IMR-90 (cell line): ENCODE results near the gene RBM8A. TPM values are rescaled to one million over a fixed set of nuclear protein-coding genes. Genes with fewer than 3 reads are reported as not detected.

Source experiments
- ATAC-seq: fragments of 200-7000 bp; cut with Tn5 transposase; 2 replicates; pipeline ENCODE4 v1.9.1; 2020; ENCODE audit warnings: low read depth, mild to moderate bottlenecking, moderate library complexity
- BruUV-seq: library from RNA; stranded (reverse); fragments of 400-500 nt; replicated peaks from 2 replicates; lab custom pipeline; 2021; lab: Mats Ljungman, UMichigan
- CTCF ChIA-PET: fragments of 300-600 bp; formaldehyde crosslinking; extraction: SDS; loops from one replicate; lab custom pipeline; 2021; ENCODE audit warnings: antibody characterized with exemption; lab: Yijun Ruan, JAX
- POLR2A ChIA-PET: fragments of 300-600 bp; sonication (Branson Sonifier 250); formaldehyde crosslinking; loops from one replicate; lab custom pipeline; 2022; ENCODE audit warnings: antibody characterized with exemption; ENCODE audit not compliant: unreplicated experiment; lab: Charles Lee
- DNase-seq: peaks from one replicate; pipeline ENCODE4 v3.0.0; 2013
- H2AFZ ChIP-seq: replicated peaks from 2 replicates; pipeline ENCODE3; 2013; ENCODE audit warnings: low read length, mild to moderate bottlenecking; ENCODE audit not compliant: poor library complexity
- H2AK5ac ChIP-seq: 2 replicates; pipeline ENCODE4 v1.6.1; 2013; ENCODE audit warnings: low read depth, low read length, inconsistent platforms
- H2AK9ac ChIP-seq: replicated peaks from 2 replicates; pipeline ENCODE3; 2013; ENCODE audit warnings: mild to moderate bottlenecking, low read depth, low read length, moderate library complexity; ENCODE audit not compliant: poor library complexity
- H2BK120ac ChIP-seq: 2 replicates; pipeline ENCODE4 v1.6.1; 2013; ENCODE audit warnings: low read depth, low read length, inconsistent platforms
- H2BK15ac ChIP-seq: 3 replicates; pipeline ENCODE4 v1.6.1; 2013; ENCODE audit warnings: low read depth, low read length, inconsistent platforms
- H2BK20ac ChIP-seq: 2 replicates; pipeline ENCODE4 v1.6.1; 2013; ENCODE audit warnings: low read depth, mild to moderate bottlenecking, inconsistent platforms, low read length, moderate library complexity
- H2BK5ac ChIP-seq: 2 replicates; pipeline ENCODE4 v1.6.1; 2013; ENCODE audit warnings: mild to moderate bottlenecking, low read depth, low read length, inconsistent platforms; ENCODE audit not compliant: poor library complexity, severe bottlenecking
- H3K14ac ChIP-seq: replicated peaks from 2 replicates; pipeline ENCODE4 v1.6.1; 2013; ENCODE audit warnings: low read depth, low read length, inconsistent platforms
- H3K18ac ChIP-seq: 2 replicates; pipeline ENCODE4 v1.6.1; 2013; ENCODE audit warnings: low read depth, low read length, control low read depth
- H3K23ac ChIP-seq: 2 replicates; pipeline ENCODE4 v1.6.1; 2013; ENCODE audit warnings: low read depth, low read length, inconsistent platforms
- H3K27ac ChIP-seq: 2 replicates; pipeline ENCODE4 v1.5.1; 2013; ENCODE audit warnings: mild to moderate bottlenecking, control low read depth, low read length; ENCODE audit not compliant: insufficient read depth
- H3K27me3 ChIP-seq: 2 replicates; pipeline ENCODE4 v1.6.1; 2013; ENCODE audit warnings: low read length; ENCODE audit not compliant: control insufficient read depth, insufficient read depth
- H3K36me3 ChIP-seq: 2 replicates; pipeline ENCODE4 v1.6.1; 2013; ENCODE audit warnings: low read length, mixed read lengths; ENCODE audit not compliant: control insufficient read depth, insufficient read depth
- H3K4ac ChIP-seq: 2 replicates; pipeline ENCODE4 v1.6.1; 2013; ENCODE audit warnings: low read depth, low read length, inconsistent platforms
- H3K4me1 ChIP-seq: 2 replicates; pipeline ENCODE4 v1.6.1; 2013; ENCODE audit warnings: low read length, mixed read lengths; ENCODE audit not compliant: control insufficient read depth, insufficient read depth
- H3K4me2 ChIP-seq: 2 replicates; pipeline ENCODE4 v1.6.1; 2013; ENCODE audit warnings: low read depth, mild to moderate bottlenecking, control low read depth, low read length, moderate library complexity
- H3K4me3 ChIP-seq: 2 replicates; pipeline ENCODE4 v1.5.1; 2013; ENCODE audit warnings: low read depth, mild to moderate bottlenecking, control low read depth, low read length, moderate library complexity; ENCODE audit not compliant: insufficient read depth
- H3K56ac ChIP-seq: 2 replicates; pipeline ENCODE4 v1.6.1; 2013; ENCODE audit warnings: low read length, inconsistent platforms; ENCODE audit not compliant: insufficient read depth; ENCODE audit errors: extremely low read depth
- H3K79me1 ChIP-seq, 2 experiments: 2 replicates each; pipeline ENCODE4 v1.6.1; 2013; ENCODE audit warnings: low read length in 2 of 2, inconsistent platforms in 1 of 2, low read depth in 1 of 2
- H3K9ac ChIP-seq: 2 replicates; pipeline ENCODE4 v1.6.1; 2013; ENCODE audit warnings: low read depth, low read length, control low read depth
- H3K9me1 ChIP-seq: 2 replicates; pipeline ENCODE4 v1.6.1; 2013; ENCODE audit warnings: low read length, inconsistent platforms; ENCODE audit not compliant: insufficient read depth
- H3K9me3 ChIP-seq: 2 replicates; pipeline ENCODE4 v1.6.1; 2013; ENCODE audit warnings: low read length; ENCODE audit not compliant: control insufficient read depth, insufficient read depth
- H4K20me1 ChIP-seq: 2 replicates; pipeline ENCODE4 v1.6.1; 2013; ENCODE audit warnings: low read length, inconsistent platforms; ENCODE audit not compliant: insufficient read depth
- H4K5ac ChIP-seq: 2 replicates; pipeline ENCODE4 v1.6.1; 2013; ENCODE audit warnings: mild to moderate bottlenecking, low read depth, low read length, control low read depth
- H4K8ac ChIP-seq, 2 experiments: 2 replicates each; pipeline ENCODE4 v1.6.1; 2013; ENCODE audit warnings: low read depth in 2 of 2, low read length in 2 of 2, control low read depth in 1 of 2, inconsistent platforms in 1 of 2
- H4K91ac ChIP-seq: 2 replicates; pipeline ENCODE4 v1.6.1; 2013; ENCODE audit warnings: low read depth, low read length, inconsistent platforms; ENCODE audit not compliant: insufficient read depth
- CEBPB ChIP-seq: IDR thresholded peaks from 2 replicates; pipeline ENCODE4 v1.6.1; 2012; ENCODE audit warnings: low read depth, low read length, improper control_type of control experiment
- MXI1 ChIP-seq: IDR thresholded peaks from 2 replicates; pipeline ENCODE4 v1.6.1; 2012; ENCODE audit warnings: low read depth, mild to moderate bottlenecking, low read length, moderate library complexity, borderline replicate concordance
- WGBS, 2 experiments: methylation state at CpG; one replicate each; pipeline versions ENCODE4 v1.1.5 to v1.1.7; 2013; ENCODE audit warnings: missing lambda C conversion rate in 2 of 2; ENCODE audit not compliant: insufficient read length in 1 of 2; ENCODE audit errors: extremely low coverage in 2 of 2; 5-methylcytosine and 5-hydroxymethylcytosine counted together
- dilution Hi-C: fragments of 300-500 bp; cut with HindIII; formaldehyde crosslinking; loops from one replicate; pipeline ENCODE4 v1.14.3; 2018; ENCODE audit warnings: low sequenced_read_pairs; ENCODE audit not compliant: unreplicated experiment
- in situ Hi-C: fragments of 300-500 bp; cut with MboI; formaldehyde crosslinking; loops from 3 replicates; pipeline ENCODE4 v1.14.3; 2019; ENCODE audit warnings: low sequenced_read_pairs, inconsistent platforms, mixed read lengths
- intact Hi-C: fragments of 100-400 bp; cut with micrococcal nuclease; formaldehyde crosslinking; loops from 2 replicates; pipeline ENCODE4 v1.10.0; 2022
- polyA plus RNA-seq, 3 experiments: library from polyadenylated mRNA; depleted of rRNA; stranded (reverse); fragments of >200 nt; gene quantifications; 2 replicates each; pipeline ENCODE4 v1.2.3, GENCODE V29; 2012; ENCODE audit warnings: low replicate concordance in 1 of 3
- total RNA-seq: library from RNA; depleted of rRNA; stranded (reverse); fragments of >200 nt; gene quantifications from 2 replicates; pipeline ENCODE4 v1.2.3, GENCODE V29; 2012

The RBM8A gene
- total and polyA plus RNA-seq, 2 of the 4 experiments (the other 2 are of a cell fraction), result 94.1 to 251 TPM

DNA sequence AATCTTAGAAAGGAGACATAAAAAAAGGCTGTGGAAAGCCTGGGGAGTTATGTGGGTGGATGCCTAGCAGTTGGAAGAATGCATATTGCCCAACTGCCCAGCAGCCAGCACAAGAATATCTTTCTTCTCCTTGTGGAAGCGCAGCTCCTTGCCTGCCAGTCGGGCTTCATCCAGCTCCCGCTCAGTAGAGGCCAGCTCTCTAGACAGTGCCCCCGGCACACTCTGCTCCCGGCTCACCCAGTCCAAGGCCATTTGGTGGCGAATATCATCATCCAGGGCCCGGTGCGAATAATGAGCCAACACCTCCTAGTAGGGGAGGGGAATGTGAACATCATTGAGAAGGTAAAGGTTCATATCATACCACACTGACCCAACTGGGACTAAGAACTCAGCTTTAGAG is 9.0 kb upstream of the RBM8A start:
- intact Hi-C loops, result no loop called here
- ATAC-seq, result peak; percentile 56
- Histone ChIP-seq H2BK15ac (no peak overlapping the region), H3K9ac (no peak overlapping the region), H2AK9ac (no peak overlapping the region), H2BK120ac (no peak overlapping the region), H3K9me1 (no peaks in the 10 kb centered on the region), H2AFZ (no peak overlapping the region), H4K20me1 (no peaks in the 10 kb centered on the region), H2BK20ac (no peak overlapping the region), H3K79me1 (peaks cover 0 to 8% of the 10 kb centered on the region in 2 experiments; a peak in 3 of 4 replicates), H3K27me3 (no peaks in the 10 kb centered on the region), H3K4me1 (0 out of 2 replicates have a peak, but pooled peaks cover 2% of the 10 kb centered on the region), H3K56ac (no peak overlapping the region), H3K4me3 (no peak overlapping the region), H4K8ac (no peak overlapping the region), H3K4me2 (no peak overlapping the region), H3K18ac (no peak overlapping the region), H3K36me3 (peaks cover 18% of the 10 kb centered on the region), H2AK5ac (no peak overlapping the region), H4K91ac (no peak overlapping the region), H3K9me3 (no peaks in the 10 kb centered on the region), H4K5ac (no peak overlapping the region), H3K23ac (no peak overlapping the region), H3K14ac (no peak overlapping the region), H3K4ac (no peak overlapping the region), H2BK5ac (no peak overlapping the region), H3K27ac (no peak overlapping the region)
- DNase-seq, result no peak
- 100% methylated on average over 3 of the region's 8 CpGs; no CpG with 5 or more reads in 1 of the 2 experiments for WGBS, 2 experiments
- dilution Hi-C loops, result no loop called here
- CTCF ChIA-PET, result interaction anchor here (1.2 to 1.4 kb wide), 2 partner anchors 28 to 71 kb away, joined by 3 read pairs; partner anchors contain the start of gene ANKRD34A
- in situ Hi-C loops, result no loop called here
- TF ChIP-seq MXI1 (no peak), CEBPB (peak; percentile 69)
- POLR2A ChIA-PET, result no interaction called here
- BruUV-seq, result no TSS peak
